NCI-H82 (cell line): ENCODE measurements around the gene INPPL1.
A peak's percentile ranks its signal among the peaks of the same experiment; 100 is the strongest.

ENCODE experiments used
- DNase-seq: peaks from one replicate; lab custom pipeline; 2025; lab: John Stamatoyannopoulos, UW

Gene INPPL1

DNA sequence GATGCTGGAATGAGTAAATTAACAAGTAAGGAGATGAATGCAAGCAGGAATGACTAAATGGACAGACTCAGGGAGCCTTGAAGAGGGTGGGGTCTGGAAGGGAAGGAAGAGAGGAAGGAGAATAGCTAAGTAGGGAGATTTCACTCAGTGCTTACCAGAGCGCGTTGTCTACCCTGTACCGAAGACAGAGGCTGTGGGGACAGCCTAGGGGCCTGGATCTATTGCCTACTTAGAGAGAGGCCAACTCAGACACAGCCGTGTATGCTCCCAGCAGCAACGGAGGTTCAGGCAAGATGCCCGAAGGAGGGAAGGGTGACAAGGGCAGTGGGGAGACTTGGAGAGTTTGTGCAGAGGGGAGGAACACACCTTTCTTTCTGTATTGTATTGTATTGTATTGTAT, 7.9 kb upstream of the INPPL1 start, which contains the start of gene FOLR2:
FOLR2 (plus strand) TSS at position 157 of the 400 bp plus-strand sequence. CDS start 1,791 bp downstream, outside the sequence.
- no peak for DNase-seq

DNA sequence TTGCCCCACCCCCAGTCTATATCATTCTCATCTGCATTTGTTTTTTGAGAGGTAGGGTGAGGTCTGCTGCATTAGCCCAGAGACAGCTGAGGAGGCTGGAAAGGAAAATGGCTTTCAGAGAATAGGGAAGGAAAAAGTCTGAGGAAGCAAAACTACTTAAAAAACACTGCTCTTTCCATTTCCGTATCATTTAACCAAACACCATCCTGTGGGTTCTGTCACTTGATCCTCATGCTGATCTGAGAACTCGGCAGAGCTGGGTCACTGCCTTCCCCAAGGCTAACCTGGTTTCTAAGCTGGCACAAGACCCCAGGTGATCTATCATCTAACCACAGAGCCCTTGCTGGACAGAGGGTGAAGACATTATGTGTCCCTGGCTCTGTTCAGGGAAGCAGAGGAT, 6.7 kb upstream of the INPPL1 start:
- no peak for DNase-seq

DNA sequence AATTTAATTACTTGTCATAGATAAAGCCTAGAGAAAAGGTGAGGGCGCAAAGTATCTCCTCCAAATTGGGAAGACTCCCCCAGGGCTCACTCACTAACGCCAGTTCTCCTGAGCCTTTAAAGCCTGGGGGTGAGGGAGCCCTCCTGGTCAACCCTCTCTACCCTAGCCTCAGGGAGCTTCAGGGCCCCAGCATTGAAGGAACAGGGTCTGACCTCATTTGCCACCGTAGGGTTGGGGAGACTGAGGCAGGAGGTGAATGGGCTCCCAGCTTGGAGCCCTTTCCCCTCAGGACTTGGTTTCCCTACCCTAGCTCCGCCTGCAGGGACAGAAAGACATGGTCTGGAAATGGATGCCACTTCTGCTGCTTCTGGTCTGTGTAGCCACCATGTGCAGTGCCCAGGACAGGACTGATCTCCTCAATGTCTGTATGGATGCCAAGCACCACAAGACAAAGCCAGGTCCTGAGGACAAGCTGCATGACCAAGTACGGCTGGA, 6.3 kb upstream of the INPPL1 start:
- no peak for DNase-seq

DNA sequence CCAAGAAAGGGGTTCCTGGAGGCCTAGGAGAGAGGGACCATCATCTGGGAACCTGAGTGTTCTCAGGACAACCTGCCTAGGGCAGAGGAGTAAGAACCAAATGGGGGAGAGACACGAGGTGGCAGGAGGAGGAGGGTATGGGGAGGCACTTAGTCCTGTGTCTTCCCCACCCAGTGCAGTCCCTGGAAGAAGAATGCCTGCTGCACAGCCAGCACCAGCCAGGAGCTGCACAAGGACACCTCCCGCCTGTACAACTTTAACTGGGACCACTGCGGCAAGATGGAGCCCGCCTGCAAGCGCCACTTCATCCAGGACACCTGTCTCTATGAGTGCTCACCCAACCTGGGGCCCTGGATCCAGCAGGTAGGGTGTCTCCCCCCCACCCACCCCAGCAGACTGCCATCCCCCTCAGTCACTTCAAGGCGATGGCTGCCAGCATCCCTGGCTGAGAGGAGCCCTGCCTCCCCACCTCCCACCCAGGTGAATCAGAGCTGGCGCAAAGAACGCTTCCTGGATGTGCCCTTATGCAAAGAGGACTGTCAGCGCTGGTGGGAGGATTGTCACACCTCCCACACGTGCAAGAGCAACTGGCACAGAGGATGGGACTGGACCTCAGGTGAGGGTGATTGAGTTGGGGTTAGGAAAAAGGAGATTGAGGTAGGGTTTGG, 3.7 kb upstream of the INPPL1 start:
- DNase-seq = no peak

DNA sequence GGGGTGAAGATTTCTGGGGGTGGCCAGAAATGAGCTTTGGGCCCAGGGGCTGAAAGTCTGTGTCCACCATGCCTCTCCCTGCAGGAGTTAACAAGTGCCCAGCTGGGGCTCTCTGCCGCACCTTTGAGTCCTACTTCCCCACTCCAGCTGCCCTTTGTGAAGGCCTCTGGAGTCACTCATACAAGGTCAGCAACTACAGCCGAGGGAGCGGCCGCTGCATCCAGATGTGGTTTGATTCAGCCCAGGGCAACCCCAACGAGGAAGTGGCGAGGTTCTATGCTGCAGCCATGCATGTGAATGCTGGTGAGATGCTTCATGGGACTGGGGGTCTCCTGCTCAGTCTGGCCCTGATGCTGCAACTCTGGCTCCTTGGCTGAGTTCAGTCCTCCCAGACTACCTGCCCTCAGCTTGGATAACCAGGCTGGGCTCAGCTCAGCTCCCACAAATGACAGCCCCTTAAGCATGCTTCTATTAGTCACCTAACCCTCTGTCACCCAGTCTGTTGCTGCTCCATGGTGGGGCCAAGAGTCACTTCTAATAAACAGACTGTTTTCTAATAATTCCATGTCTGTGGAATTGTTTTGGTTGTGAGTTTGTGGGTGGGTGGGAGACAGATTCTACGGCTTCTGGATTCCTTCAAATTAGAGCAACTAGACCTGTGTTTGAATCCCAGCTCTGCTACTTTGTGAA, 3.0 kb upstream of the INPPL1 start:
- DNase-seq = no peak

DNA sequence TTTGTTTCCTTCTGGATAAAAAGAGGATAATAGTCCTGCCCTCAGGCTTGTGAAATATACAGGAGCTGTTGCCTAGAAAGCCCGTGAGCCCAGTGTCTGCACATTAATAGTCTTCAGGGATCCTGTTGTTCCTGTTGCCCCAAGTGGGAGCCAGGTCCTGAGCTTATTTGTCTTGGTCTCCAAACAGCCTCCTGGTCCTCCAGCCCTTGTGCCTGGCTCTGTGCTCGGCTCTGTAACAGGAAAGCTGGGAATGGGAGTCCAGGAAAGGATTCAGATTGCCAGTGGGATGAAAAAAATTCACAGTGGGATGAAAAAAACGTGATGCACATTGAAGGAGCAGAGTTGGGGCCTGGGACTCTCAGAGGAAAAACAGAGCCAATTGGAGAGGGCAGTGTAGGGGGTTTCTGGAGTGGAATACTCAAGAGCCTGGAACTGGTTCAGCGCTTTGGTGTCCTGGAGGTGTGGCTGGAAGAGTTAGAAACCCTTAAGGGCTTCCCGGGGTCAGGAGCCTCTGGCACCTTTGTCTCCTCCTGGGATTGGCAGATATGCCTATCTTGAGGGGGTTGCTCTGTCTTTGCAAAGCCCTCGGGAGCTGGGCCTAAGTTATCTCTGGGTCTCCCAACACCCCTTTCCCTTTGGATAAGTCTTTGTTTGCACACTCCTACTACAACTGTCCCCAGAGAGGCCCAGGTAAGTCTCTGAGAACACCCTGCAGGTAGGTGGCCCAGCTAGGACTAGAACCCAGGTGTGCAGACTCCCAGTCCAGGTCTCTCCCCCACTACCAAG, 2.3 kb upstream of the INPPL1 start:
- no peak for DNase-seq

DNA sequence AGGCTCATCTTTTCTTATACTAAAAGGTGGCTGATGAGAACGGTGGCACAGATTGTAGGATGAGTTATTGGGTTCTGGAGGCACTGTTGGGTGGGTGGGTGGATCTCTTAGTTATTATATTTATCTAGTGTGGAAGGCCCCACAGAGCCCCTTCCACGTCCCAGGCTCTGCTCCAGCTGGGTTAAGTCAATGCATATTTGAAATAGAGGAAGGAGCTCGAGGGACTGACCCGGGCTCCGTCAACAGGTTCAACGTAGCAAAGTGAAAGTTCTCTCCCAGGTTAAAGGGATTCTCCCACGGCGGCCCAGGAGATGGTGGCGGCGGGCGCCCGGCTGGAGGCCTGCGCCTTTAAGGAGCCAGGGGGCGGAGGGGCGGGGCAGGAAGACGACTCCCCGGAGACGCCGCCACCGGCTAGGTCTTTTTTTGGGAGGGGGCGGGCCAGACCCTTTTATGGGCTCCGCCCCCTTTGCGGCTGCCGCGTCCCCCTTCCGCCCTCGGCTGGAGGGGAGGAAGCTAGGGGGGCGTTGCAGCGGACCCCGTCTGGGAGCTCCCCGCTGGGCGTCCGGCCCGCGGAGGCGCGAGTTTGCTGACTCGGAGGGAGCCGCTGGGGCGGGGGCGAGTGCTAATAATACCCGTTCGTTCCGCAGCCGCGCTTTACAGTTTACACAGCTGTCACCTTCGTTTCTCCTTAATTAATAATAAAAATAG, 1.5 kb upstream of the INPPL1 start:
- peak; percentile 96 for DNase-seq

DNA sequence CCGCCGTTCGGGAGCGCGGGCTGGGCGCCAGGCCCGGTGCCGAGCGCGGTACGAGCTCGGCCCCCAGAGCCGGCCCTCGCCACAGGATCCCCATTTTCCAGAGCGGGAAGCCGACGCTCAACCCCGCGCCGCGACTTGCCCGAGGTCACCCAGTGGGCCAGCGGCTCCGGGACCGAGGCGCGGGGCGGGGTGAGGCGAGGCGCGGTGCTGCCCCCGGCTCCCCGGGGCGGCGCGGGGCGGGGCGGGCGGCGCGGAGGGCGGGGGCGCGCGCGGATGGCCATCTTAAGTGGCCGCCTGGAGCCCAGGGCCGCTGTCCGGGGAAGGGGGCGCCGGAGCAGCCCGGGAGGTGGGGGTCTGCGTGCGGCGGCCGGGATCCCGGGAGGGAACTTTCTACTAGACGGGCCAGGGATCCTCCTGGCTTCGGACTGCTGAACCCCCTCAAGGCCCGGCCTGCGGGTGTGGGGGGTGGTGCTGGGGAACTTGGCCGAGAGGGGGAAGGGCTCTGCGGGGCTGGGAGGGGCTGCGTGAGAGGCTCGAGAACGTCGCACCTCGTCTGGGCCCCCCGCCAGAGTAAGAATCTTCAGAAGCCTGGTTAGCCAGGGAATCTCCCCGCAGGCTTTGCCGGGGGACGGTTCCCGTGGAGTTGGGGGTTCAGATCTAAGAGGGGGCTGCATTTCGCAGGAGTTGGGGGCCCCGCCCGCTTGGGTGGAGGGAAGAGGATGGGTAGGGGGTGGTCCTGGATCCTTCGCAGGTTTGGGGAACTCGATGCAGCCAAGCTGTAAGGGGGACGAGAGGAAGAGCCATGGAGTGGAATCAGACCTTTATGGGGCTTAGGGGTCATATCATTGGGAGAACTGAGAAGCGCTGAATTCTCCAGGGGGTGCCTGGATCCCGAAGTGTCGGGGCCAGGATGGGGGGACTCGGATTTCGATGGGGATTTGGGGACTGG, 678 bp upstream of the INPPL1 start:
- DNase-seq = peak; percentile 68

DNA sequence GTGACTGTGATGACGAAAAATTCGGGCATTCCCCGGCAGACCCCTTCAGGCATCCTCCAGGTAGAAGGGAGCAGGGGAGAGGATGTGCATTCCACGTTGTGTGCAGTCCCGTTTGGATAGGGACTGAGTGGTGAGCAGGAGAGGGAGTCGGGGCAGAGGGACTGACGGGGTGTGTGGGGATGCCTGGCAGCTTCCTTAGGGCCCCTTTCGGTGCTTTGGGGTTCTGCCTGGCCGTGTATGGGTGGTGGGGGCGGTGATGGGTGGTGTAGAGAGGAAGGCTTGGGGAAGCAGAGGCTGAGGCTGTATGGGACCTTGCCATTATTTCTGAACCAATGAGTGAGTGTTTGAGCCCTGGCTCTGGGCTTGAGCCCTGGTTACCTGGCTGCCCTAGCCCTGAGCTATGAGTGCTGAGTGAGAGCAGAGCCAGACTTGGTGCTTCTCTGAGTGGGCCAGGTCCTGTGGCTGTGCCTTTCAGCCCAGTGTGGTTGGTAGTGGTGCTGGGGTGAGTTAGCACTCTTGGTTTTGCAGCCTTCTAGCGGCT, 914 bp downstream of the INPPL1 start:
- DNase-seq = no peak

DNA sequence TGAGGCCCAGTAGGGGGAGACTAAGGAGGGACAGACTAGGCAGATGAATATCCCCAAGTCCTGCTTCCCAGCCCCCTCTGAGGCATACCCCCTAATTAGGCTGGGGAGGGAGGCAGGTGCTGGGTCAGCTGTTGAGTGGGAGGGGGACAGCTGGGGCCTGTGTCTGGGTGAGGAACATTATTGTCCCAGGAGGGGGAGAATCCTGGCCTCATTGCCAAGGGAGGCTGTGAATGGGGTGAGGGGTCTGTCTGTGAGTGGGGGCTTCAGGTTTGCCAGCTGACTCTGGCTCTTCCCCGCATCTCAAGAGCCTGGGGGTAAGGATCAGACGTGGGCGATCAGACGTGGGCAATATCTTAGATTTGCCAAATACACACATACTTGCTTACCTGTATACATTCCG, 2.1 kb downstream of the INPPL1 start:
- no peak for DNase-seq

DNA sequence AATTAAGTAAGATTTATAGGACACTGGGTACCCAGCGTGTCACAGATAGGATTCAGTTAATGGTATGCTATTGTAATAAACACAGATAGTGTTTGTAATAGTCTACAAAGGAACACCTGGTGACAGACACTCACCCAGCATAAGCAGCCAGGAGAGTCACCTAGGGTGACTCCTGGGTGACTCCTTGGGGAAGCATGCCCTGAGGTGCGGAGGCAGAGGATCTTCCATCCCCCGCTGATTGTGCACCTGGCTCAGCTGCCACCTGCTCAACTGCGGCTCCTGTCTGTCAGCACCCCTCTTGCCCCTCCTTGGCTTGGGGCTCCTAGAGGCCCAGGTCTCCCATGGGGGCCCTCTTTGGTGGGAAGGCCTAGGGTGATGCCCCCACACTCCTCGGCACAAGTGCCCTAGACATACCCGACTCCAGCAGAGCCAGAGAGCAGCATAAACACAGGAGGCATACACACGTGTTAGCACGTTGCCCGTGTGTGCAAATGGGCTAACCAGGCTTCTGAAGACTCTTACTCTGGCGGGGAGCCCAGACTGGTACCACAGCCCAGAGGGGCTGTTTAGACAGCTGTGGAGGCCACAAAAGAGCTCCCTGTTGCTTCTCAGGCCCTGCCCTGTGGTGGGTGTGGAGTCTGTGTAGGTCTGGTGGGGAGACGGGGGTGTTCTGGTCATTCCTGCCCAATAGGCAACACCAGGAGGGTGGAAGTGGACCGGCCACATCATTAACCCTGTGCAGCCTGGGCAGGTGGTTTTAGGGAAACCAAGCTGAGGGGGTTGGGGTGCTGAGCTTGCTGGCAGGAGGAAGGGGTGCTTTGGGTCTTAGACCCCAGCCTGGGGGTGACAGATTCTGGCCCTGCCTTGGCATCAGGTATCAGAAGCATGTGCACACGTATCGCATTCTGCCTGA, 3.0 kb downstream of the INPPL1 start:
- no peak for DNase-seq

DNA sequence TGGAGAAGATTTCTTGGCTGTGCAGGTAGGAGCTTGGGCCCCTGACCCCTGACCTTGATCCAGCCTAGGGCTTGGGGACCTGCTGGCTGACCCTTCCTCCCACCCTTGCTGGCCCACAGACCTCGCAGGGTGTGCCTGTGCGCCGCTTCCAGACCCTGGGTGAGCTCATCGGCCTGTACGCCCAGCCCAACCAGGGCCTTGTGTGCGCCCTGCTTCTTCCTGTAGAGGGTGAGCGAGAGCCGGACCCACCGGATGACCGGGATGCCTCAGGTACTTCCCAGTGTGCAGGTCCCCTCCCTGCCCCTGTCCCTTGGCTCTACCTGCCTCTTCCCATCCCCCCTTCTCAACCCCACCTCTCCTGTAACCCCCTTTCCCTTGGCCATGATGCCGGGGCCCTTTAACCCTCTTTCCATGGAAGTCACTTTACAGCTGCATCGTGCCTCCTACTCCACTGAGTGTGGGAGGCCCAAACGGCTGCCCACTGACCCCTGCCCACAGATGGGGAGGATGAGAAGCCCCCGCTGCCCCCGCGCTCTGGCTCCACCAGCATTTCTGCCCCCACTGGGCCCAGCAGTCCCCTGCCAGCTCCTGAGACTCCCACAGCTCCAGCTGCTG, 3.8 kb downstream of the INPPL1 start:
- DNase-seq = no peak

DNA sequence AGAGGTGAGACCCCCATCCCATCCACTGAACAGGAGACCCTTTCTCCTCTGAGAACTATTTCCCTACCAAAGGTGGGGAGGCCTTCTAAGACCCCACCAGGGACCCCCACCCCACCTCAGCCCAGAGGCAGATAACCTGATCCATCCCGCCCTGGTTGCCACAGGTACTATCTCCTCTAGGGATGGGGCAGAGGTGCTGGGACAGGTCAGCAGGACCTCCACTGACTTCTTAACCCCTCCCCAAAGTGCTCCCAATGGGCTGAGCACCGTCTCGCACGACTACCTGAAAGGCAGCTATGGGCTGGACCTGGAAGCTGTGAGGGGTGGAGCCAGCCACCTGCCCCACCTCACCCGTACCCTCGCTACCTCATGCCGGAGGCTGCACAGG, 4.3 kb downstream of the INPPL1 start:
- DNase-seq = no peak

DNA sequence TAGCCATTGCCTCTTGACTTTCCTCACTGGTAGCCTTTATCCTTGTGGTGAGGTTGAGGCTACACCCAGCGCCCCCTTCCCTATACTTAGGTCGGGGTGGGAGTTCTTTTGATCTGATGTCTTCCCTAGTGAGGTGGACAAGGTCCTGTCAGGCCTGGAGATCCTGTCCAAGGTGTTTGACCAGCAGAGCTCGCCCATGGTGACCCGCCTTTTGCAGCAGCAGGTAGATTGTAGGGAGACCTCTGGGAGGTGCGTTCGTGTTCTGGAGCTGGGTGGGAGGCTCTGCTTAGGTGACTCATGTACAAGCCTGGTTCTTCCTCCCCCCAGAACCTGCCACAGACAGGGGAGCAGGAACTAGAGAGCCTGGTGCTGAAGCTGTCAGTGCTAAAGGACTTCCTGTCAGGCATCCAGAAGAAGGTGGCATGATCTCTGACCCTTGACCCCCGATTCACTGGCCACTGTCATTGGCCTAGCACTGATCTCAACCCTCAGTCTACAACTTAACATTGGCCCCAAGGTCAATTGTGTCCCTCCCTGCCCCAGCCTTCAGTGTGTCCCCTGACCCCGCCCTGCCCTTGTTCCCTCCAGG, 4.9 kb downstream of the INPPL1 start:
- DNase-seq = no peak

DNA sequence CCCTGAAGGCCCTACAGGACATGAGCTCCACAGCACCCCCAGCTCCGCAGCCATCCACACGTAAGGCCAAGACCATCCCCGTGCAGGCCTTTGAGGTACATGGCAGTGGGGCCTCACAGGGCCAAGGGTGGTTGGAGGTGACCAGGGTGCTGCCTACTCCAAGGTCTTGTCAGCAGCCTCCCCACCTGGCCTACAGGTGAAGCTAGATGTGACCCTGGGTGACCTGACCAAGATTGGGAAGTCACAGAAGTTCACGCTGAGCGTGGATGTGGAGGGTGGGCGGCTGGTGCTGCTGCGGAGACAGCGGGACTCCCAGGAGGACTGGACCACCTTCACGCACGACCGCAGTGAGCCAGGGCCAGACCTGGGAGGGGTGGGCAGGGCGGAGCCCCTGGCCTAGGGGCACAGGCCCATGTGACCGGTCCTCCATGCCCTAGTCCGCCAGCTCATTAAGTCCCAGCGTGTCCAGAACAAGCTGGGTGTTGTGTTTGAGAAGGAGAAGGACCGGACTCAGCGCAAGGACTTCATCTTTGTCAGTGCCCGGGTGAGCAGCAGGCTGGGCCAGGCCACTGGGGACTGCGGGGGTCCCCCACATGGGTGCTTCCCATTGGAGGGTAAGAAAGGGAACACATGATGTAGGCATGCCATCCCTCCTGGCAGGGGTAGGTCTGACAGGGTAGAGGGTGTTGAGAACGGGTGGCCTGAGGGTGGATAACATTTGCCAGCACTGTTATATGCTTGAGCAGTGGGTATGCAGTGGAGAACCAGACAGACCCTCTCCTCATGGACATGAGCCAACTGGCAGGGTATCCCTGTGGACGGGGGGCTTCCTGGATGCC, 5.6 kb downstream of the INPPL1 start:
- DNase-seq = no peak

DNA sequence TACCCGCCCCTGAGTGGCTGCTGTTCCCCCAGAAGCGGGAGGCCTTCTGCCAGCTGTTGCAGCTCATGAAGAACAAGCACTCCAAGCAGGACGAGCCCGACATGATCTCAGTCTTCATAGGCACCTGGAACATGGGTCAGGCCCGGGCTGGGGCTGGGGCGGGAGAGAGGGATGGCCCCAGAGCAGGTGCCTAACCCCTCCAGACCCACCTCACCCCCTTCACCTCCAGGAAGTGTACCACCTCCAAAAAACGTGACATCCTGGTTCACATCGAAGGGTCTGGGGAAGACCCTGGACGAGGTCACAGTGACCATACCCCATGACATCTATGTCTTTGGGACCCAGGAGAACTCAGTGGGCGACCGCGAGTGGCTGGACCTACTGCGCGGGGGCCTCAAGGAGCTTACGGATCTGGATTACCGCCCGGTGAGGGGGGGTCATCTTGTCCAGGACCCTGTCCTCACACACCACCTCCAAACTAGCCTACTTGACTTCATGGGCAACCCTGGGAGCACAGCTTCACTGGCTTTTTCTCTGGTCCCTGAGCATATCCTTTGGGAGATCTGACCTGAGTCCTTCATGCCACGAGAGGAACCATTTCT, 6.3 kb downstream of the INPPL1 start:
- DNase-seq = no peak
